Measurements from ENCODE around the gene GAK. TPM values are rescaled to one million over a fixed set of nuclear protein-coding genes. Genes with fewer than 3 reads are reported as not detected.

GAK gene
- total RNA-seq, 4 donors from 2014 or later: 50.6 to 1,098 (median 104) TPM

- TF ChIP-seq, protein P1, sequence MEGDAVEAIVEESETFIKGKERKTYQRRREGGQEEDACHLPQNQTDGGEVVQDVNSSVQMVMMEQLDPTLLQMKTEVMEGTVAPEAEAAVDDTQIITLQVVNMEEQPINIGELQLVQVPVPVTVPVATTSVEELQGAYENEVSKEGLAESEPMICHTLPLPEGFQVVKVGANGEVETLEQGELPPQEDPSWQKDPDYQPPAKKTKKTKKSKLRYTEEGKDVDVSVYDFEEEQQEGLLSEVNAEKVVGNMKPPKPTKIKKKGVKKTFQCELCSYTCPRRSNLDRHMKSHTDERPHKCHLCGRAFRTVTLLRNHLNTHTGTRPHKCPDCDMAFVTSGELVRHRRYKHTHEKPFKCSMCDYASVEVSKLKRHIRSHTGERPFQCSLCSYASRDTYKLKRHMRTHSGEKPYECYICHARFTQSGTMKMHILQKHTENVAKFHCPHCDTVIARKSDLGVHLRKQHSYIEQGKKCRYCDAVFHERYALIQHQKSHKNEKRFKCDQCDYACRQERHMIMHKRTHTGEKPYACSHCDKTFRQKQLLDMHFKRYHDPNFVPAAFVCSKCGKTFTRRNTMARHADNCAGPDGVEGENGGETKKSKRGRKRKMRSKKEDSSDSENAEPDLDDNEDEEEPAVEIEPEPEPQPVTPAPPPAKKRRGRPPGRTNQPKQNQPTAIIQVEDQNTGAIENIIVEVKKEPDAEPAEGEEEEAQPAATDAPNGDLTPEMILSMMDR (IDR thresholded peaks at IDR 0.05): no peak
- no peak for TF ChIP-seq POLR2A (IDR thresholded peaks at IDR 0.05)
- Histone ChIP-seq H3K36me3 (no peaks in the 10 kb centered on the region), H3K27me3 (peaks cover 0 to 9% of the 10 kb centered on the region in 2 donors), H3K9me3 (no peaks in the 10 kb centered on the region), H3K4me1 (no peaks in the 10 kb centered on the region), H3K4me3 (no peak overlapping the region), H3K27ac (no peak overlapping the region)
- intact Hi-C loops (cut with DNase I; ENCODE audit: low total_unique reads): no loop called here
- DNase-seq: no peak
These were observed 127.3 kb downstream of the GAK start for GRCh38 chr4:804804-805203.

- no peak overlapping the region for H3K27ac ChIP-seq
- no peaks in the 10 kb centered on the region for H3K4me1 ChIP-seq
- DNase-seq: no peak
- intact Hi-C loops (cut with DNase I; ENCODE audit: low total_unique reads): no loop called here
- TF ChIP-seq, protein P1 (IDR thresholded peaks at IDR 0.05): no peak
- TF ChIP-seq POLR2A (IDR thresholded peaks at IDR 0.05): no peak
- peaks cover 0 to 9% of the 10 kb centered on the region in 2 donors for H3K27me3 ChIP-seq
- H3K36me3 ChIP-seq: no peaks in the 10 kb centered on the region
- H3K4me3 ChIP-seq: no peak overlapping the region
- no peaks in the 10 kb centered on the region for H3K9me3 ChIP-seq
These were observed 128.2 kb downstream of the GAK start for GRCh38 chr4:803884-804283.

DNA sequence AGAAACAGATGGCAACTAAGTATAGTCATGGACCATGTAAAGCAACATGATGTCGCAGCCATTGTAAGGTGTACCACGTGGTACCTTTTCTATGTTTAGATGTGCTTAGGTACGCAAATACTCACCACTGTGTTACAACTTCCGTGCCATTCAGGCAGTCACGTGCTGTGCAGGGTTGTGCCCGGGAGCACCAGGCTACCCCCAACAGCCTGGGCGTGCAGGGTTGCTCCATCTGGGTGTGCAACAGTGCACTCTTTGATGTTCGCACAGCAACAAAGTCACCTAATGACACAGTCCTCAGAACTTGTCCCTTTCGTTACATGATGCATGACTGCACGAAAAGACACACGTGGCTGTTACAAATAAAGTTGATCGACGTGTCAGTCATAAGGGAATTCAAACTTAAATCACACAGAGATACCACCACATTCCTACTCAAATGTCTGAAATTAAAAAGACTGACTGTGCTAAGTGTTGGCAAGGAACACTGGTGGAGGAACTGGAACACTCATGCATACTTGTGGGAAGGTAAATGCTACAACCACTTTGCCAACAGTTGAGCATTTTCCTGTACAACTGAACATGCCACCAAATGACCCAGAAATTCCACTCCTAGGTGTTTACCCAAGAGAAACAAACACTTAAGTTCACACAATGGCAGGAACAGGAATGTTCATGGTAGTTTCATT is 130.5 kb downstream of the GAK start:
- H3K27me3 ChIP-seq: peaks cover 0 to 5% of the 10 kb centered on the region in 2 donors
- intact Hi-C loops (cut with DNase I; ENCODE audit: low total_unique reads): no loop called here

More for the DNA sequence above, 130.5 kb downstream of the GAK start:
- no peak for TF ChIP-seq POLR2A (IDR thresholded peaks at IDR 0.05)
- TF ChIP-seq, protein P1 (IDR thresholded peaks at IDR 0.05): no peak
- H3K4me3 ChIP-seq: no peak overlapping the region
- no peaks in the 10 kb centered on the region for H3K4me1 ChIP-seq
- no peak overlapping the region for H3K27ac ChIP-seq
- no peaks in the 10 kb centered on the region for H3K36me3 ChIP-seq
- H3K9me3 ChIP-seq: no peaks in the 10 kb centered on the region
- no peak for DNase-seq

Other genes with a start within 250 kb of the GAK start
- 10 to 100 TPM in 1 of 4 donors, 1 to 10 TPM in 3; 1.2 to 12.6 (median 2.8) TPM for gene SLC49A3, start 243.2 kb downstream of the GAK start, total RNA-seq
- 10 to 100 TPM; 17.7 to 80.6 (median 53.4) TPM for gene PCGF3, start 226.5 kb downstream of the GAK start, total RNA-seq
- gene CPLX1, start 106.2 kb downstream of the GAK start, total RNA-seq: 10 to 100 TPM in 1 of 4 donors, 1 to 10 TPM in 1, under 1 TPM in 2; 0.14 to 15.1 (median 2.0) TPM
- 10 to 100 TPM in 3 of 4 donors, 1 to 10 TPM in 1; 9.9 to 39.7 (median 26.3) TPM for gene TMEM175, start 144 bp upstream of the GAK start, total RNA-seq
- gene DGKQ, start 41.3 kb upstream of the GAK start, total RNA-seq: 10 to 100 TPM in 2 of 4 donors, 1 to 10 TPM in 2; 1.2 to 12.7 (median 10.1) TPM
- 10 to 100 TPM in 2 of 4 donors, 1 to 10 TPM in 2; 2.8 to 45.8 (median 9.9) TPM for gene IDUA, start 54.7 kb upstream of the GAK start, total RNA-seq
- gene SLC26A1, start 61.1 kb upstream of the GAK start, total RNA-seq: under 1 TPM in 2 of 4 donors, not detected in 2; 0.07 to 0.12 TPM
- 10 to 100 TPM in 2 of 4 donors, 1 to 10 TPM in 2; 2.8 to 24.8 (median 13.9) TPM for gene FGFRL1, start 79.3 kb upstream of the GAK start, total RNA-seq
- gene RNF212, start 181.2 kb upstream of the GAK start, total RNA-seq: 10 to 100 TPM in 1 of 4 donors, 1 to 10 TPM in 2, under 1 TPM in 1; 0.77 to 13.5 (median 5.2) TPM
- 100 to 1,000 TPM in 2 of 4 donors, 10 to 100 TPM in 2; 60.6 to 262 (median 115) TPM for gene SPON2, start 240.3 kb upstream of the GAK start, total RNA-seq